HL-60 (cell line): Measurements from ENCODE around the gene SLC35B2.

ENCODE experiments used
- DNase-seq, 2 experiments: peaks; one replicate each; pipeline ENCODE4 v3.0.0-alpha.2; 2010 to 2020; ENCODE audit warnings: low read depth in 1 of 2, low spot score in 1 of 2
- H3K27ac ChIP-seq: fragments of 250-450 bp; sonication (Bioruptor Pico); replicated peaks from 2 replicates; pipeline ENCODE4 v1.5.1; 2020; ENCODE audit warnings: mild to moderate bottlenecking, moderate library complexity
- H3K27me3 ChIP-seq: fragments of 250-450 bp; sonication (Bioruptor Pico); 2 replicates; pipeline ENCODE4 v1.5.1; 2021; ENCODE audit warnings: mild to moderate bottlenecking, moderate library complexity; ENCODE audit not compliant: insufficient read depth, poor library complexity, severe bottlenecking
- H3K4me3 ChIP-seq: replicated peaks from 2 replicates; pipeline ENCODE4 v1.5.1; 2011; ENCODE audit warnings: mild to moderate bottlenecking, control low read depth, low read length; ENCODE audit not compliant: insufficient read depth
- GABPA ChIP-seq: IDR thresholded peaks from 2 replicates; pipeline ENCODE4 v1.6.1; 2012; ENCODE audit warnings: low read depth
- POLR2AphosphoS5 ChIP-seq: IDR thresholded peaks from 2 replicates; pipeline ENCODE4 v1.6.1; 2012; ENCODE audit warnings: low read depth
- REST ChIP-seq: IDR thresholded peaks from 2 replicates; pipeline ENCODE4 v1.6.1; 2012; ENCODE audit warnings: low read depth; ENCODE audit not compliant: insufficient replicate concordance
- SPI1 ChIP-seq: IDR thresholded peaks from 2 replicates; pipeline ENCODE4 v1.6.1; 2012; ENCODE audit warnings: low read depth, mild to moderate bottlenecking, borderline replicate concordance
- TF ChIP-seq, protein P1 (sequence below): IDR thresholded peaks from one replicate; pipeline ENCODE4 v1.5.1; 2011; ENCODE audit warnings: low read length, control low read depth, inconsistent platforms; ENCODE audit not compliant: insufficient read depth

SLC35B2 gene

GRCh38 chr6:44272999-44273566 lies 15.8 kb upstream of the SLC35B2 start:
- DNase-seq: no peak
- Histone ChIP-seq H3K27ac (no peak overlapping the region), H3K4me3 (no peak overlapping the region), H3K27me3 (peaks cover 65% of the 10 kb centered on the region)
- TF ChIP-seq POLR2AphosphoS5: no peak
- no peak for TF ChIP-seq SPI1
- TF ChIP-seq, protein P1, sequence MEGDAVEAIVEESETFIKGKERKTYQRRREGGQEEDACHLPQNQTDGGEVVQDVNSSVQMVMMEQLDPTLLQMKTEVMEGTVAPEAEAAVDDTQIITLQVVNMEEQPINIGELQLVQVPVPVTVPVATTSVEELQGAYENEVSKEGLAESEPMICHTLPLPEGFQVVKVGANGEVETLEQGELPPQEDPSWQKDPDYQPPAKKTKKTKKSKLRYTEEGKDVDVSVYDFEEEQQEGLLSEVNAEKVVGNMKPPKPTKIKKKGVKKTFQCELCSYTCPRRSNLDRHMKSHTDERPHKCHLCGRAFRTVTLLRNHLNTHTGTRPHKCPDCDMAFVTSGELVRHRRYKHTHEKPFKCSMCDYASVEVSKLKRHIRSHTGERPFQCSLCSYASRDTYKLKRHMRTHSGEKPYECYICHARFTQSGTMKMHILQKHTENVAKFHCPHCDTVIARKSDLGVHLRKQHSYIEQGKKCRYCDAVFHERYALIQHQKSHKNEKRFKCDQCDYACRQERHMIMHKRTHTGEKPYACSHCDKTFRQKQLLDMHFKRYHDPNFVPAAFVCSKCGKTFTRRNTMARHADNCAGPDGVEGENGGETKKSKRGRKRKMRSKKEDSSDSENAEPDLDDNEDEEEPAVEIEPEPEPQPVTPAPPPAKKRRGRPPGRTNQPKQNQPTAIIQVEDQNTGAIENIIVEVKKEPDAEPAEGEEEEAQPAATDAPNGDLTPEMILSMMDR: no peak
- TF ChIP-seq GABPA: no peak
- TF ChIP-seq REST: no peak

DNA sequence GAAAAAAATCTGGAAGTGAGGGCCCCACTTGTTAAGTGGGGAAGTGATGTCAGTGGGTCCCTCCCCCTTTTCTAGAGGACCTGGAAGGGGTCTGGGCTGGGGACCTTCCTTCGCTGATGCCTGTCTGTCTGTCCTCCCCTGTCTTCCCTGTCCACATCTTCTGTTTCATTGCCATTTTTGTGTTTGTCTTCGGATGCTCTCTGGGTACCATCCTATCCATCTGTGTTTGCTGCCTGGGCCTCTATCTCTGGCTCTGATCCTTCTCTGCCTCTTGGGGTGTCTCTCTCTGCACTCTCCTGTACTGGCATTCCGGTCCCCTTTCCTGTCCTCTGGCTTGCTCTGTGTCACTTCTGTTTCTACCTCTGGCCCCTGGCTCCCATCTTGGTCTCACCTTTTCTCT lies 15.2 kb upstream of the SLC35B2 start:
- Histone ChIP-seq H3K4me3 (no peak overlapping the region), H3K27me3 (peaks cover 60% of the 10 kb centered on the region), H3K27ac (no peak overlapping the region)
- TF ChIP-seq GABPA (no peak), REST (no peak), POLR2AphosphoS5 (no peak), SPI1 (no peak)
- TF ChIP-seq, protein P1: no peak
- DNase-seq: no peak

DNA sequence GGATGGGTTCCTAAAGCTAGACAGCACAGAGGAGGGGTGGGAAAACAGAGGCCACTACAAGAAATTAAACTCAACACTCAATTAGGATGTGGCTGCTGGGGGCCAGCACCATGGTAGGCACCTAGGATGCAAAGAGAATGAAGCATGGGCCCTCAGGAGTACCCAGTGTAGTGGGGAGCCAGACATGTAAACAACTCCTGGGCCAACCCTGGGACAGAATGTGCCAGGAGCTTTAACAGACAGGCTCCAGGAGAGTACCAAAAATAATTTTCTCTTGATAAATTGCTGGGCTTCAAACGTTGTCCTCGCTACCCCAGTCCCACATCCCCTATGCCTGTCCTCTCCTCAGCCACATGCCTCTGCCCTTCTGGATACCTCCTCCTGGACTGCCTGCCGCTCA lies 14.6 kb upstream of the SLC35B2 start:
- no peak for DNase-seq
- TF ChIP-seq POLR2AphosphoS5 (no peak), REST (no peak)
- TF ChIP-seq, protein P1: no peak
- H3K4me3 ChIP-seq: no peak overlapping the region
- peaks cover 54% of the 10 kb centered on the region for H3K27me3 ChIP-seq
- no peak overlapping the region for H3K27ac ChIP-seq
